ENCODE data around the gene FOXN4. TPM values are rescaled to one million over a fixed set of nuclear protein-coding genes. Genes with fewer than 3 reads are reported as not detected.

Gene FOXN4
- total RNA-seq, 4 donors from 2014 or later: not detected

- Histone ChIP-seq H3K4me3 (no peak overlapping the region), H3K9me3 (peaks cover 0 to 4% (median 0%) of the 10 kb centered on the region in 3 donors), H3K27me3 (no peaks in the 10 kb centered on the region), H3K36me3 (peaks cover 0 to 76% (median 17%) of the 10 kb centered on the region in 3 donors), H3K4me1 (no peaks in the 10 kb centered on the region), H3K27ac (no peak overlapping the region)
- WGBS, 2 donors: 76 to 80% methylated on average over 8 to 13 of the region's 16 CpGs
- no peak for TF ChIP-seq POLR2A (IDR thresholded peaks at IDR 0.05)
- TF ChIP-seq, protein P1, sequence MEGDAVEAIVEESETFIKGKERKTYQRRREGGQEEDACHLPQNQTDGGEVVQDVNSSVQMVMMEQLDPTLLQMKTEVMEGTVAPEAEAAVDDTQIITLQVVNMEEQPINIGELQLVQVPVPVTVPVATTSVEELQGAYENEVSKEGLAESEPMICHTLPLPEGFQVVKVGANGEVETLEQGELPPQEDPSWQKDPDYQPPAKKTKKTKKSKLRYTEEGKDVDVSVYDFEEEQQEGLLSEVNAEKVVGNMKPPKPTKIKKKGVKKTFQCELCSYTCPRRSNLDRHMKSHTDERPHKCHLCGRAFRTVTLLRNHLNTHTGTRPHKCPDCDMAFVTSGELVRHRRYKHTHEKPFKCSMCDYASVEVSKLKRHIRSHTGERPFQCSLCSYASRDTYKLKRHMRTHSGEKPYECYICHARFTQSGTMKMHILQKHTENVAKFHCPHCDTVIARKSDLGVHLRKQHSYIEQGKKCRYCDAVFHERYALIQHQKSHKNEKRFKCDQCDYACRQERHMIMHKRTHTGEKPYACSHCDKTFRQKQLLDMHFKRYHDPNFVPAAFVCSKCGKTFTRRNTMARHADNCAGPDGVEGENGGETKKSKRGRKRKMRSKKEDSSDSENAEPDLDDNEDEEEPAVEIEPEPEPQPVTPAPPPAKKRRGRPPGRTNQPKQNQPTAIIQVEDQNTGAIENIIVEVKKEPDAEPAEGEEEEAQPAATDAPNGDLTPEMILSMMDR (IDR thresholded peaks at IDR 0.05): no peak
- intact Hi-C loops (cut with DNase I): no loop called here
- DNase-seq: no peak
Measured at GRCh38 chr12:109266106-109266879, 42.8 kb downstream of the FOXN4 start.

GRCh38 chr12:109264943-109265650 lies 44.0 kb downstream of the FOXN4 start:
- Histone ChIP-seq H3K4me1 (no peaks in the 10 kb centered on the region), H3K27me3 (no peaks in the 10 kb centered on the region), H3K9me3 (peaks cover 0 to 4% (median 0%) of the 10 kb centered on the region in 3 donors), H3K27ac (peak overlapping the region in 1 of 4 donors; percentile 25), H3K4me3 (no peak overlapping the region), H3K36me3 (peaks cover 0 to 88% (median 22%) of the 10 kb centered on the region in 3 donors)
- intact Hi-C loops (cut with DNase I): no loop called here
- DNase-seq: no peak
- 84 to 97% methylated on average over 6 to 9 of the region's 27 CpGs for WGBS, 2 donors
- TF ChIP-seq, protein P1 (IDR thresholded peaks at IDR 0.05): no peak
- TF ChIP-seq POLR2A (IDR thresholded peaks at IDR 0.05): no peak

DNA sequence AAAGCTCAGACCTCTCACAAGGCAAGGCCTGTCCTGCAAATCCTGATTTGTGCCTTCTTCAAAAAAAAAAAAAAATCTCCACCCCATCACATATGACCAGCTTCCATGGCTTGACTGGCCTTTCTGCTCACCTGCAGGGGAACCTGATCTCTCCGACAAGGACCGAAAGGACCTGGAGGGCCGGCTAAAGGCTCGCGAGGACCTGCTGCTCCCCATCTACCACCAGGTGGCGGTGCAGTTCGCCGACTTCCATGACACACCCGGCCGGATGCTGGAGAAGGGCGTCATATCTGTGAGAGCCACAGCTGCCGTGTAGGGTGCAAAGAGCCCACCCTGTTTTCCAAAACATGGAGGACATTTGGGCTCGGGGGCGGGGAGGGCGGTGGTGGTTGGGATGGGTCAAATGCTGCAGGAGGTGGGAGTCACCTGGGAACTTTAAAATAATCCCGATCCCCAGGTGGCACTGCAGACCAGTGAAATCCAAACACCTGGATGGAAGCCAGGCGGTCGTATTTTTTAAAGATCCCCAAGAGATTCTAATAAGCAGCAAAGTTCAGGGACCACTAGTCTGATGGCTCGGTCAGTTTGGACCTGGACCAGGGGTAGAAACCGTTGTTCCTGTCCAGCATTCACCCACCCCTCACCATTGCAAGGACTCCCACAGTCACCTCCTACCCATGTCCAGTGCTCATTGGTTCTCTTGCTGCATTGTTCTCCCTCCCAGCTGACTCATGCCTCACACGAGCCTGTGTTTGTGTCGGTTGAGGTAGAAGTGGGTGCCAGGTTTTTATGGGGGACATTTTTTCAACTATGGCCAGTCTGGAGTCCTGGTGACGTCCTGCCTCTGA lies 44.8 kb downstream of the FOXN4 start:
- no peak for DNase-seq
- peaks cover 0 to 96% (median 25%) of the 10 kb centered on the region in 3 donors for H3K36me3 ChIP-seq
- no peaks in the 10 kb centered on the region for H3K4me1 ChIP-seq
- H3K4me3 ChIP-seq: no peak overlapping the region
- peaks cover 0 to 4% (median 0%) of the 10 kb centered on the region in 3 donors for H3K9me3 ChIP-seq
- TF ChIP-seq, protein P1 (IDR thresholded peaks at IDR 0.05): peak; percentile 36 to 67 (median 60)
- TF ChIP-seq POLR2A (IDR thresholded peaks at IDR 0.05): no peak
- intact Hi-C loops (cut with DNase I): no loop called here
- H3K27me3 ChIP-seq: no peaks in the 10 kb centered on the region
- peak overlapping the region in 1 of 4 donors; percentile 25 for H3K27ac ChIP-seq
- WGBS, 2 donors: 62 to 65% methylated on average over 9 to 18 of the region's 23 CpGs

- H3K4me3 ChIP-seq: no peak overlapping the region
- H3K9me3 ChIP-seq: peaks cover 0 to 4% (median 0%) of the 10 kb centered on the region in 3 donors
- peaks cover 0 to 97% (median 25%) of the 10 kb centered on the region in 3 donors for H3K36me3 ChIP-seq
- H3K27ac ChIP-seq: no peak overlapping the region
- no peak for TF ChIP-seq POLR2A (IDR thresholded peaks at IDR 0.05)
- TF ChIP-seq, protein P1 (IDR thresholded peaks at IDR 0.05): no peak
- WGBS, 2 donors: 90 to 92% methylated on average over 3 of the region's 3 CpGs
- DNase-seq: no peak
- no peaks in the 10 kb centered on the region for H3K4me1 ChIP-seq
- H3K27me3 ChIP-seq: no peaks in the 10 kb centered on the region
- intact Hi-C loops (cut with DNase I): no loop called here
Measured at GRCh38 chr12:109263439-109263838, 45.6 kb downstream of the FOXN4 start.
